Astrocyte (in vitro differentiated cells and primary cell): ENCODE results near the gene KAT2A.

Experiments used
- EZH2 ChIP-seq: IDR thresholded peaks from 2 replicates; pipeline ENCODE4 v1.6.1; 2012; ENCODE audit warnings: mild to moderate bottlenecking, low read length, inconsistent platforms; ENCODE audit not compliant: insufficient read depth
- TF ChIP-seq, protein P1 (sequence below): IDR thresholded peaks from 2 replicates; pipeline ENCODE4 v1.5.1; 2011; ENCODE audit warnings: low read depth, mild to moderate bottlenecking, inconsistent platforms, low read length, moderate library complexity; ENCODE audit not compliant: insufficient read depth

DNA sequence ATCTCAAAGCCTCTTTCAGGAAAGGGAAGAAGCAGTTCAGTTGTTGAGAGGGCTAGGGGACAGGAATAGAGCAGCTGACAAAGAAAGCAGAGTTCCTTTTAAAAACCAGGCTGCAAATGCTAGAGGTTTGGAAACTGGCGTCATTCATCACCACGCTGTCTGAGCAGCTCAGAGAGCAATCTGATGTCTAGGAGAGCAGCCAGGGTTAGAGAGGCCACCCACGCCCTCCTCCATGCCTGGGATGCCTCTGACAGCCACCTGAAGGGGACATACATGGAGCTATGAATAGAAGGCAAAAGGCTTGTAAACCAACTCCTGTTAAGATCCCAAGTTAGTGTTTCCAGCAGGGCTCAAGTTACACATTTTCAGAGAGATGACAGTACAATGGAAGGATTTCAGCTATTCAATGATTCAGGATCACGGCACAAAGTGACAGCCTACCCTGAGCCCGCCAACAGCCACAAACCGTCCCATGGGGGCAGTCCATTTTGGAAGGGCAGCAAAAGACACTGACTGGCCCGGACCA is 21.3 kb upstream of the KAT2A start:
- TF ChIP-seq, protein P1, sequence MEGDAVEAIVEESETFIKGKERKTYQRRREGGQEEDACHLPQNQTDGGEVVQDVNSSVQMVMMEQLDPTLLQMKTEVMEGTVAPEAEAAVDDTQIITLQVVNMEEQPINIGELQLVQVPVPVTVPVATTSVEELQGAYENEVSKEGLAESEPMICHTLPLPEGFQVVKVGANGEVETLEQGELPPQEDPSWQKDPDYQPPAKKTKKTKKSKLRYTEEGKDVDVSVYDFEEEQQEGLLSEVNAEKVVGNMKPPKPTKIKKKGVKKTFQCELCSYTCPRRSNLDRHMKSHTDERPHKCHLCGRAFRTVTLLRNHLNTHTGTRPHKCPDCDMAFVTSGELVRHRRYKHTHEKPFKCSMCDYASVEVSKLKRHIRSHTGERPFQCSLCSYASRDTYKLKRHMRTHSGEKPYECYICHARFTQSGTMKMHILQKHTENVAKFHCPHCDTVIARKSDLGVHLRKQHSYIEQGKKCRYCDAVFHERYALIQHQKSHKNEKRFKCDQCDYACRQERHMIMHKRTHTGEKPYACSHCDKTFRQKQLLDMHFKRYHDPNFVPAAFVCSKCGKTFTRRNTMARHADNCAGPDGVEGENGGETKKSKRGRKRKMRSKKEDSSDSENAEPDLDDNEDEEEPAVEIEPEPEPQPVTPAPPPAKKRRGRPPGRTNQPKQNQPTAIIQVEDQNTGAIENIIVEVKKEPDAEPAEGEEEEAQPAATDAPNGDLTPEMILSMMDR: no peak
- no peak for TF ChIP-seq EZH2
